ENCODE data around the gene IFI16.

- TF ChIP-seq CTCF (IDR thresholded peaks at IDR 0.05; ENCODE audit: poor library complexity) (no peak), EZH2 (IDR thresholded peaks at IDR 0.05; ENCODE audit: borderline replicate concordance) (no peak)
These were observed at the start of gene IFI16 for GRCh38 chr1:159009704-159010361.
